H4 (cell line): ENCODE results near the gene SCAF1. TPM values are rescaled to one million over a fixed set of nuclear protein-coding genes. Genes with fewer than 3 reads are reported as not detected.

Experiments used
- total RNA-seq: library from RNA; depleted of rRNA; stranded (reverse); fragments of >200 nt; shearing (Covaris generic); gene quantifications from 2 replicates; pipeline ENCODE4 v1.2.3, GENCODE V29; 2014; rRNA removed

Gene SCAF1
- total RNA-seq, 1 experiment from 2014 or later: 13.9 TPM

Other genes with a start within 250 kb of the SCAF1 start
- not detected in 2 replicates for gene PTH2, start 218.8 kb upstream of the SCAF1 start, total RNA-seq
- not detected in 2 replicates for gene GFY, start 216.8 kb upstream of the SCAF1 start, total RNA-seq
- gene SLC17A7, start 200.7 kb upstream of the SCAF1 start, total RNA-seq: 0.25 and 0.45 TPM in 2 replicates
- 99.2 and 113 TPM in 2 replicates for gene PIH1D1, start 190.4 kb upstream of the SCAF1 start, total RNA-seq
- 17.0 and 25.7 TPM in 2 replicates for gene ALDH16A1, start 189.0 kb upstream of the SCAF1 start, total RNA-seq
- 2.6 and 6.0 TPM in 2 replicates for gene FLT3LG, start 168.0 kb upstream of the SCAF1 start, total RNA-seq
- gene RPL13A, start 154.6 kb upstream of the SCAF1 start, total RNA-seq: 3,219 and 3,620 TPM in 2 replicates
- gene RPS11, start 145.8 kb upstream of the SCAF1 start, total RNA-seq: 6,191 and 6,227 TPM in 2 replicates
- gene FCGRT, start 129.5 kb upstream of the SCAF1 start, total RNA-seq: 2.3 and 2.7 TPM in 2 replicates
- 6.1 and 7.6 TPM in 2 replicates for gene RCN3, start 114.2 kb upstream of the SCAF1 start, total RNA-seq
- gene NOSIP, start 61.7 kb upstream of the SCAF1 start, total RNA-seq: 95.7 and 114 TPM in 2 replicates
- gene PRRG2, start 60.9 kb upstream of the SCAF1 start, total RNA-seq: 0.56 TPM in 1 of 2 replicates, not detected in the other
- gene PRR12, start 51.0 kb upstream of the SCAF1 start, total RNA-seq: 0.99 and 1.0 TPM in 2 replicates
- gene RRAS, start 2.1 kb upstream of the SCAF1 start, total RNA-seq: 21.5 and 22.7 TPM in 2 replicates
- gene IRF3, start 23.6 kb downstream of the SCAF1 start, total RNA-seq: 123 and 133 TPM in 2 replicates
- gene BCL2L12, start 23.7 kb downstream of the SCAF1 start, total RNA-seq: 9.0 and 14.8 TPM in 2 replicates
- gene PRMT1, start 35.1 kb downstream of the SCAF1 start, total RNA-seq: 629 and 716 TPM in 2 replicates
- 0.08 and 1.4 TPM in 2 replicates for gene ADM5, start 47.4 kb downstream of the SCAF1 start, total RNA-seq
- 1.6 and 2.6 TPM in 2 replicates for gene CPT1C, start 48.9 kb downstream of the SCAF1 start, total RNA-seq
- not detected in 2 replicates for gene TSKS, start 121.1 kb downstream of the SCAF1 start, total RNA-seq
- gene AP2A1, start 124.8 kb downstream of the SCAF1 start, total RNA-seq: 55.5 and 61.1 TPM in 2 replicates
- 26.2 and 31.7 TPM in 2 replicates for gene FUZ, start 171.1 kb downstream of the SCAF1 start, total RNA-seq
- gene MED25, start 176.1 kb downstream of the SCAF1 start, total RNA-seq: 16.1 TPM in 2 replicates
- gene PTOV1, start 208.9 kb downstream of the SCAF1 start, total RNA-seq: 99.9 and 101 TPM in 2 replicates
- 20.5 and 22.7 TPM in 2 replicates for gene PNKP, start 225.4 kb downstream of the SCAF1 start, total RNA-seq
- 12.8 and 13.4 TPM in 2 replicates for gene AKT1S1, start 235.1 kb downstream of the SCAF1 start, total RNA-seq
- gene TBC1D17, start 235.5 kb downstream of the SCAF1 start, total RNA-seq: 2.6 and 6.8 TPM in 2 replicates